Stimulated activated CD4-positive, alpha-beta T cell treated with anti-CD3 and anti-CD28 coated beads, Interleukin-4, amount 100 ng/mL, for 4 hours (primary cell): ENCODE results near the gene ZPBP2.
"Not testable (repeated sequence)": the region's sequence is repeated elsewhere in the genome, so short reads cannot be mapped to it uniquely, and the experiment has no call there.

Experiments
- DNase-seq, 2 experiments: peaks; one replicate each; pipeline ENCODE4 v3.0.0-alpha.2; 2020

ZPBP2 gene

DNA sequence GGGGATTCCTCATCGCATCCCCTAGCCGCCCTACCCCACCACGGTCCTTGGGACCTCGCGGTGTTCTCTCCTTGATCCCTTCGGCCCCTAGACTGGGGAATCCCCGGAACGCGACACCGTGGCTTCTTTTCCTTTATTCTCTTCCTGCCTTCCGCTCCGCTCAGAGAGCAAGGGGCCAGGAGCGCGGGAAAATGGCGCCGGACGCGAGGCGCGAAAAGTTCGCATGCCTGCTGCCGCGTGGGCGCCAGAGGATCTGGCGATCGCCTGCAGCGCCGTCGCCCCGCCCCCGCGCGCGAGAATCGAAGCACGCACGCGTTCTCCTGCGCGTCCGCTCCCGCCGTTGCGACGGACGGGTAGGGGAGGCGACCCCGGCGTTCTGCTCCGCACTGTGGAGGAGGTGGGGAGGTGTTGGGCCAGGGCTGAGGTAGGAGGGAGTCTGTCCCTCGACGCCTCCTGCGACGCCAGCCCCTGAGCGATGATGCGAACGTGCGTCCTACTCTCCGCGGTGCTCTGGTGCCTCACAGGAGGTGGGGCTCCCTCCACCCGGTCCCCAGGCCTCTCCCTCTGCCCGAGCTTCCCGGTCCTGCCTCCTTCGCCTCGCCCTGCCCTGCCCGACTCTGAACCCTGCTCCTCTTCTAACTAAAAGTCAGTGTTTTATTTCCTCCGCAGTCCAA lies at the start of gene ZPBP2:
Gene ZPBP2, plus strand, starts transcription at position 323 of the 674 bp plus-strand sequence. Its CDS starts 153 bp downstream, at position 476.
- peak; percentile 54 to 58 for DNase-seq

GRCh38 chr17:39818358-39819000 lies 49.5 kb upstream of the ZPBP2 start:
- DNase-seq = no peak

- DNase-seq = no peak
These were observed 47.5 kb upstream of the ZPBP2 start for GRCh38 chr17:39820541-39820940.

DNA sequence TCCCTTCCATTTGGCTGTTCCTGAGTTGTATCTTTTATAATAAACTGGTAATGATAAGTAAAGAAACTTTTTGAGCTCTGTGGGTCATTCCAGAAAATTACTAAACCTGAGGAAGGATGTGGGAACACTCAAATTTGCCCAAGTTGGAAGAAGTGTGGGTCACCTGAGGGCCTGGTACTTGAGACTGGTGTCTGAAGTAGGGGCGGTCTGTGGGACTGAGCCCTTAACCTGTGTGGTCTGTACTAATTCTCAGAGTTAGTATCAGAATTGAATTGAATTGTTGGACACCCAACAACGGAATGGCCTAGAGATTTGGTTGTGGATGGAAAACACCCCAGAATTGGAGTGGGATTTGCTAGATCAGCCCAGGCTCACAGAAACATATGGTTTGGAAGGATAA lies 47.0 kb upstream of the ZPBP2 start:
- no peak for DNase-seq

DNA sequence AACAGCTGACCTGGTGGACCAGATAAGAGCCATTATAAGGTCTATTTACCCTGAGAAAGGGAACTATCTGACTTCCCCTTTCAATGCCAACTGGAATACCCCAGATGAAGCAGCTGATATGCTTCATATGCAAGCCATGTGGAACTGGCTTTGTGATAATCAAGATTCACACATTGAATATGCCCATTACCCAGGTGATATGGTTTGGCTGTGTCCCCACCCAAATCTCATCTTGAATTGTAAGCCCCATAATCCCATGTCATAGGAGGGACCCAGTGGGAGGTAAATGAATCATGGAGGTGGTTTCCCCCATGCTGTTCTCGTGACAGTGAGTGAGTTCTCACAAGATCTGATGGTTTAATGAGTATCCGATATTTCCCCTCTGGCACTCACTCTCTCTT lies 46.0 kb upstream of the ZPBP2 start:
- DNase-seq = peak in 1 of 2 experiments; percentile 36

- DNase-seq = no peak
These were observed 44.5 kb upstream of the ZPBP2 start for GRCh38 chr17:39823407-39824054.

DNA sequence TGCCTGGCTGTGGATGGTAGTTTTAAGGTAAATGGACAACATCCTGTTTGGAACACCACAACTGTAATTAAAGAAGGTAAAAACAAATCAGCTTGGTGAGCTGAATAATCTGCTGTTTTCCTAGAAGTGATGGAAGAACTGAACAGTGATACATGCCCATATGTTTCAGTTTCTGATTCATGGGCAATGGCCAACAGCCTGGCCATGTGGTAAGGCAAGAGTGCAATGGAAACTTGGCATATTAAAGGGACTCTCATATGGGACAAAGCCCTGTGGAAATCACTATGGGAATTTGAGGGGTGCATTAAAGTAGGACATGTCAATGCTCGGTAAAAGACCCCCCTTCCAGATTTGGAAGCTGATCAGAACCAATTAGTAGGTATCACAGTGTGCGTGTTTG lies 41.7 kb upstream of the ZPBP2 start:
- no peak for DNase-seq

GRCh38 chr17:39828443-39828842 lies 39.6 kb upstream of the ZPBP2 start:
- no peak for DNase-seq

DNA sequence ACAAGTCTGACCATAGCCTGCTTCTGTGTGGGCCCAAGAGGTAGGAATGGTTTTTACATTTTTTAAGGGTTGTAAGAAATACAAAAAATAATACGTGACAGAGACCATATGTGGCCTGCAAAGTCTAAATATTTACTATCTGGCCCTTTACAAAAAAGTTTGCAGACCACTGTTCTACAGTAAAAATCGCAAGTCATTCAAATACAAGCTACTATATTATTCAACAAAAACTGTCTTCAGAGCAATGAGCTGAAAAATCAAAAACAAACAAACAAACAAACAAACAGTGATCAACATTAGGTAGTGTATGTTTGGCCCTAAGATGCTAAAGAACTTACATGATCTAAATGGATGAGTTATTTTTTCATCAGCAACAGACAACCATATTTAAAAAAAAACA lies 36.4 kb upstream of the ZPBP2 start:
- DNase-seq = no peak

- DNase-seq = no peak
These were observed 34.0 kb upstream of the ZPBP2 start for GRCh38 chr17:39834017-39834416.

DNA sequence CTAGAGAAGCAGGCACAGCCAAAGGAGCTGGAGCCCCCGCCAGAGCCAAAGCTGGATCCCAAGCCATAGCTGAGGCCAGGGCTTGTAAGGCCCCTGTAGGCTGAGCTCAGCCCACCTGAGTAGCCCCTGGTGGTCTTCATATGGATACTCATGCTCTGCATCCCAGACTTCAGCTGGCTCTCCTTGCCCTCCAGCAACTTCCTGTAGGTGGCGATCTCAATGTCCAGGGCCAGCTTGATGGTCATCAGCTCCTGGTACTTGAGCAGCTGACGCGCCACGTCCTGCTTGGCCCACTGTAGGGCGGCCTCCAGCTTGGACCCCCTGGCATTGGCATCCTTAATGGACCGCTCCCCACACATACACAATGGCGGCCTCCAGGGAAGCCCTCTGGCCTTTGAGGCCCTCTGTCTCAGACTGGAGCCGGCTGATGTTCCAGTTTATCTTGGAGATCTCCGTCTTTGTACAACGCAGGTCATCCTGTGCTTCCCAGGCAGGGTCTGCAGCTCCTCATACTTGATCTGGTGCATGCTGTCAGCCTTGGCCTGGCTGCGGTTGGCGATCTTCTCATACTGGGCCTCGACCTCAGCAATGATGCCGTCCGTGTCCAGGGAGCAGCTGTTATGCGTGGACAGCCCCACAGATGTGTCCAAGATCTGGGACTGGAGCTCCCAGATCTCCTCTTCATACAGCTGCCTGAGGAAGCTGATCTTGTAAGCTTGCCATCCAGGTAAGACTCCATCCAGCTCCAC lies 32.8 kb upstream of the ZPBP2 start:
- DNase-seq = no peak

DNA sequence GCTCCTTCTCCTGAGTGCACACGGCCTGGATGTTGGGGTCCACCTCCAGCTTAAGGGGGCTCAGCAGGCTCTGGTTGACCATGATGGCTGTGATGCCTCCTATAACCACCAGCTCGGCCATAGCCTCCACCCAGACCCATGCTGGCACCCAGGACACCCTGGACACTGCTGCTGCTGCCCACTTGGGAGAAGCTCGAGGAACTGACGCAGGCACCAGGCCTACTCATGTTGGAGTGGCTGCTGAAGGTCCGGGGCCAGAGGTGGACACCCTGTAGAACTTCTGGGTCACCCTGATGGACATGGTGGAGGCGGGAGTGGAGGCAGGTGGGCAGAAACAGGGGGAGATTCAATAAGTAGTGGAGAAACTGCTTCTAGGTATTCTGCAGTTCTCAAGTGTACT lies 31.9 kb upstream of the ZPBP2 start:
- DNase-seq = no peak

DNA sequence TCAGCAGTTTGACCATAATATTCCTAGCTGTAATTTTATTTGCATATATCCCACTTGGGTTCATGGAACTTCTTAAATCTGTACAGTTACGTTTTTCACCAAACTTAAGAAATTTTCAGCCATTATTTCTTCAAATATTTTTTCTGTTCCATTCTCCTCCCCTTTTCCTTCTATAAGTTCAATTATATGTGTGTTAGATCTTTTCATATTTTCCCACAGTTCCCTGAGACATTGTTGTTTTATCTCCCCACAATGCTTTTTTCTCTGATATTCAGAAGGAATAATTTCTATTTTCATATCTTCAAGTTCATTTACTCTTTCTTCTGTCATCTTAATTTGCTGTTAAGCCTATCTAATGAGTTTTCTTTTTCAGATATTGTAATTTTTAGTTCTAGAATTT lies 29.9 kb upstream of the ZPBP2 start:
- no peak for DNase-seq

GRCh38 chr17:39838784-39839183 lies 29.2 kb upstream of the ZPBP2 start:
- DNase-seq = no peak

DNA sequence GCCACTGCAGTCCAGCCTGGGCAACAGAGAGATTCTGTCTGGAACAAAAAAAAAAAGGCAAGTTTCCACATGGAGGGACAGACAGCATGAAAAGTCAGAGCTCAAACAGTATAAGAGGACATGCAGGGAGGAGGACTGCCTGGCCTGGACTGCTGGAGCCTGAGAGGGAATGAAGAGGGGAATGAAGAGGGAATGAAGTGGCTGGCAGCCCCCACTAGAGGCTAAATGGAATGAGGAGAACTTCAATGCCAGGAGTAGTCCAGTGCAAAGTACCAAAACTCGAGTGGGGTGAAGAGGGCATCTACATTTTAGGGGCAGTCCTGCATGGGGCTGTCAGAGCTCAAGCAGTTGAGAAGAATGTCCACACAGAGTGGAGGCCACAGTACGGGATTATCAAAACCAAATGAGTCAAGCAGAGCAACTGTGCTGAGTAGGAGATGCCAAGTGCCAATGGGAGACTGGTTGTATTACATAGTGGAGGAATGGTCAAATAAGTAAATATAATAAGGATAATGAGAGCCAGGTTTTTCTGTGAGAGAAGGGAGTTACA lies 26.8 kb upstream of the ZPBP2 start:
- no peak for DNase-seq

GRCh38 chr17:39845052-39845846 lies 22.8 kb upstream of the ZPBP2 start:
- no peak for DNase-seq

DNA sequence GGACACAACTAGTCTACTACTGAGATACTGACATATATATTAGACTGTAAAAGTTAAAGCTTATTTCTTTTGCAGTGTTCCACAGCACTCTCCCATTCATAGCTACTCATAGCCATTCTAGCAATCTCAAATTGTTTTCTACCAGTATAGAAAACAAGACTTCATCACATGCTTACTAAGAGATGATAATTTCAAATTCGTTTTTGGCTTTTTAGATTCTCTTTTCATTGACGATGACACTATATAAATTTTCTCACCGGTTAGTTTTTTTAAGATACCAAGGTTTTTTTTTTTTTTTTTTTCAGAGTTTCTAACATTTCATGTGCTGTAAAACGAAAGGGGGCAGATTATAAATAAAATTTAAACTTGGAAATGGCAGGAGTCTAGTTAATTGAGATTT lies 21.8 kb upstream of the ZPBP2 start:
- no peak for DNase-seq

GRCh38 chr17:39848600-39848999 lies 19.4 kb upstream of the ZPBP2 start:
- DNase-seq = no peak

DNA sequence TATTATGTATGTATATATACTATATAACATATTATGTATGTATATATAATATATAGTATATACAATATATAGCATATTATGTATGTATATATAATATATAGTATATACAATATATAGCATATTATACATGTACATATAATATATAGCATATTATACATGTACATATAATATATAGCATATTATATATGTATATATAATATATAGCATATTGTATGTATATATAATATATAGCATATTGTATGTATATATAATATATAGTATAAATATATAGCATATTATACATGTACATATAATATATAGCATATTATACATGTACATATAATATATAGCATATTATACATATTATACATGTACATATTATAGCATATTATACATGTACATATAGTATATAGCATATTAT lies 17.8 kb upstream of the ZPBP2 start:
- DNase-seq = not testable (repeated sequence)

DNA sequence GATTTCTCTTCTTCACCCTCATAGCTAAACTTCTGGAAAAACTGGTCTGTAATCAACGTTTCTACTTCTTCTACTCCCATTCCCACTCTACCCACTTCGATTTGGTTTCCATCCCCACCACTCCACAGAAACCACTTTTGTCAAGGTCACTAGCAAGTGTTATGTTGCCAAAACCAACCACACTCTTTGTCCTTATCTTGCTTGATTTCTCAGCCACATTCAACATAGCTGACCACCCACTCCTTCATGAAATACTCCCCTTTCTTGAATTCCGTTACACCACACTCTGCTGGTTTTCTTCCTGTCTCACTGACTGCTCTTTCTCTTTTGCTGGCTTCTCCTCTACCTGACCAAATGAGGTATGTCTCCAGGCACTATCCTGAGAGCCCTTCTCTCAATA lies 15.8 kb upstream of the ZPBP2 start:
- no peak for DNase-seq

- DNase-seq = no peak
These were observed 13.1 kb upstream of the ZPBP2 start for GRCh38 chr17:39854909-39855308.

DNA sequence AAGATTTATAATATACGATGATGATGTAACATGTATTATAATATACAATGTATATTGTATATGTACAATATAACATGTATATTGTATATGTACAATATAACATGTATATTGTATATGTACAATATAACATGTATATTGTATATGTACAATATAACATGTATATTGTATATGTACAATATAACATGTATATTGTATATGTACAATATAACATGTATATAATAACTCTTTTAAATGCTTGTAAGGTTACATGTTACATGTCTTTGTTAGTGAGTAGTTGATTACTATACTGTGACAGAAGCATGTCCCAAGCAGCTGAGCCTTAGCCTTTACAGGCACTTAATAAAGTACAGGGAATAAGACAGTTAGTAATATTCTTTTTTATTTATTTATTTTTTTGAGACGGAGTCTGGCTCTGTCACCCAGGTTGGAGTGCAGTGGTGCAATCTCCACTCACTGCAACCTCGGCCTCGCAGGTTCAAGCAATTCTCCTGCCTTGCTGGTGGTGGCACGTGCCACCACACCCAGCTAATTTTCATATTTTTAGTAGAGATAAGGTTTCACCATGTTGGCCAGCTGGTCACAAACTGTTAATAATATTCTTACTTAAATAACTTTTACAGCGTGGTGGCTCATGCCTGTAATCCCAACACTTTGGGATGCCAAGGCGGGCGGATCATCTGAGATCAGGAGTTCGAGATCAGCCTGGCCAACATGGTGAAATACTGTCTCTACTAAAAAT lies 11.9 kb upstream of the ZPBP2 start:
- DNase-seq = not testable (repeated sequence)
